HepG2 (cell line): ENCODE measurements around the gene AXIN1. TPM values are rescaled to one million over a fixed set of nuclear protein-coding genes. Genes with fewer than 3 reads are reported as not detected.

Experiments
- ARID3A ChIP-seq: IDR thresholded peaks from 2 replicates; pipeline ENCODE4 v1.6.1; 2012; ENCODE audit warnings: low read depth, low read length, improper control_type of control experiment
- DMAP1 ChIP-seq: IDR thresholded peaks from 2 replicates; pipeline ENCODE4 v1.6.1; 2016
- E2F5 ChIP-seq: sonication (generic); formaldehyde crosslinking; conservative IDR thresholded peaks from 2 replicates; pipeline ENCODE4 v1.4.0; 2020; ENCODE audit warnings: missing genetic modification reagents
- ETS1 ChIP-seq: sonication (generic); formaldehyde crosslinking; IDR thresholded peaks from 2 replicates; pipeline ENCODE4 v1.4.0; 2020; ENCODE audit warnings: missing genetic modification reagents
- HMG20A ChIP-seq: IDR thresholded peaks from 2 replicates; pipeline ENCODE4 v1.6.1; 2016; ENCODE audit warnings: borderline replicate concordance
- HMGXB3 ChIP-seq: sonication (generic); formaldehyde crosslinking; IDR thresholded peaks from 2 replicates; pipeline ENCODE4 v1.4.0; 2020; ENCODE audit warnings: missing genetic modification reagents, borderline replicate concordance
- KLF13 ChIP-seq: sonication (generic); formaldehyde crosslinking; IDR thresholded peaks from 2 replicates; pipeline ENCODE4 v1.4.0; 2020; ENCODE audit warnings: mild to moderate bottlenecking, missing genetic modification reagents
- MED8 ChIP-seq: sonication (generic); formaldehyde crosslinking; IDR thresholded peaks from 2 replicates; pipeline ENCODE4 v1.8.1; 2023; ENCODE audit warnings: mild to moderate bottlenecking, missing genetic modification reagents; ENCODE audit not compliant: insufficient replicate concordance
- MXD4 ChIP-seq: IDR thresholded peaks from 2 replicates; pipeline ENCODE4 v1.6.1; 2016; ENCODE audit warnings: mild to moderate bottlenecking, missing biosample characterization, missing genetic modification reagents
- SOX6 ChIP-seq, 2 experiments: fragments of 450-650 bp in 1 of 2; sonication (generic) in 1 of 2; formaldehyde crosslinking in 1 of 2; IDR thresholded peaks; 2 replicates each; pipeline versions ENCODE4 v1.4.0 to v1.6.1; 2017 to 2020; ENCODE audit warnings: antibody characterized with exemption in 1 of 2, mild to moderate bottlenecking in 1 of 2, missing genetic modification reagents in 1 of 2
- THRA ChIP-seq: sonication (generic); formaldehyde crosslinking; IDR thresholded peaks from 2 replicates; pipeline ENCODE4 v1.4.0; 2020; ENCODE audit warnings: missing genetic modification reagents, borderline replicate concordance
- ZIK1 ChIP-seq: sonication (generic); formaldehyde crosslinking; IDR thresholded peaks from 2 replicates; pipeline ENCODE4 v1.5.0; 2020; ENCODE audit warnings: mild to moderate bottlenecking, low read depth, missing genetic modification reagents, borderline replicate concordance
- ZNF496 ChIP-seq: sonication (generic); formaldehyde crosslinking; IDR thresholded peaks from 2 replicates; pipeline ENCODE4 v1.8.1; 2023; ENCODE audit warnings: mild to moderate bottlenecking, moderate library complexity, missing genetic modification reagents; ENCODE audit not compliant: insufficient replicate concordance
- ZNF530 ChIP-seq: sonication (generic); formaldehyde crosslinking; IDR thresholded peaks from 2 replicates; pipeline ENCODE4 v1.5.0; 2020; ENCODE audit warnings: low read depth, mild to moderate bottlenecking, missing genetic modification reagents
- ZNF546 ChIP-seq: sonication (generic); formaldehyde crosslinking; conservative IDR thresholded peaks from 2 replicates; pipeline ENCODE4 v1.8.1; 2023; ENCODE audit warnings: mild to moderate bottlenecking, missing genetic modification reagents
- ZNF704 ChIP-seq: sonication (generic); formaldehyde crosslinking; IDR thresholded peaks from 2 replicates; pipeline ENCODE4 v1.8.1; 2023; ENCODE audit warnings: mild to moderate bottlenecking, inconsistent platforms, moderate library complexity, missing genetic modification reagents, borderline replicate concordance
- polyA plus RNA-seq, 8 experiments: library from polyadenylated mRNA; depleted of rRNA in 3 of 8; stranded (reverse) in 7 of 8; unstranded in 1 of 8; fragments of >200 nt; fragmentation: Illumina TruSeq in 4 of 8; extraction: Trizol in 4 of 8; gene quantifications; 2 replicates each; pipeline versions ENCODE4 v1.2.1 to v1.2.3, GENCODE V29; 2011 to 2016; ENCODE audit warnings: low read depth in 4 of 8, missing spikeins in 1 of 8, mixed read lengths in 1 of 8; ENCODE audit not compliant: insufficient read depth in 1 of 8
- total RNA-seq, 5 experiments: library from RNA; depleted of rRNA; stranded (reverse); fragments of >200 nt; fragmentation: Illumina TruSeq; extraction: Trizol; gene quantifications; 2 replicates each; pipeline ENCODE4 v1.2.3, GENCODE V29; 2016; ENCODE audit warnings: low read depth in 1 of 5

Gene AXIN1
- total and polyA plus RNA-seq, 2 of the 13 experiments (the other 11 are each of a cell fraction or from before 2014, with no cell fraction given): 24.0 to 26.0 TPM

- TF ChIP-seq E2F5 (CRISPR knock-in tag) (0 out of 2 replicates have a peak, but pooled peaks have one; percentile 34), ZIK1 (CRISPR knock-in tag) (no peak), SOX6 (IDR thresholded peaks at IDR 0.05) (no peak), SOX6 (CRISPR knock-in tag; IDR thresholded peaks at IDR 0.05) (peak; percentile 86), ZNF546 (CRISPR knock-in tag) (no peak), ZNF530 (CRISPR knock-in tag) (no peak), ZNF496 (no peak), DMAP1 (CRISPR knock-in tag) (peak; percentile 67; the same call in 1 of the 2 replicates), ZNF704 (0 out of 2 replicates have a peak, but pooled peaks have one; percentile 77), THRA (CRISPR knock-in tag) (peak; percentile 40; the same call in 1 of the 2 replicates), MXD4 (CRISPR knock-in tag) (peak; percentile 79; the same call in 1 of the 2 replicates), HMG20A (CRISPR knock-in tag) (0 out of 2 replicates have a peak, but pooled peaks have one; percentile 32), ETS1 (CRISPR knock-in tag) (no peak), ARID3A (no peak), HMGXB3 (CRISPR knock-in tag) (no peak), MED8 (CRISPR knock-in tag) (peak; percentile 57), KLF13 (CRISPR knock-in tag) (no peak; the same call in 1 of the 2 replicates)
Measured at GRCh38 chr16:342455-343213, 9.9 kb downstream of the AXIN1 start (continued).
